Activated T-cell treated with anti-CD3 and anti-CD28 coated beads, Interleukin-2, amount 50 U/mL, for 72 hours (primary cell): Measurements from ENCODE around the gene ZNF106. TPM values are rescaled to one million over a fixed set of nuclear protein-coding genes. Genes with fewer than 3 reads are reported as not detected.

Experiments
- ATAC-seq, 2 donors: fragments of 150-1000 bp; cut with Tn5 transposase; replicated peaks in 1 of 2; 2 replicates each; pipeline ENCODE4 v1.10.0; 2021; ENCODE audit warnings: moderate library complexity in 2 of 2, mild to moderate bottlenecking in 1 of 2
- DNase-seq, 2 donors: peaks; one replicate each; pipeline ENCODE4 v3.0.0; 2021 to 2022; ENCODE audit warnings: mixed read lengths in 1 of 2
- H3K27ac Mint-ChIP-seq: one replicate; pipeline ENCODE4 v1.8.0; 2022; ENCODE audit warnings: mild to moderate bottlenecking, moderate library complexity, mixed read lengths
- H3K27me3 Mint-ChIP-seq: one replicate; pipeline ENCODE4 v1.8.0; 2022; ENCODE audit warnings: low read depth, mixed read lengths
- H3K36me3 Mint-ChIP-seq, 2 donors: one replicate each; pipeline ENCODE4 v1.8.0; 2022; ENCODE audit warnings: mixed read lengths in 2 of 2, mild to moderate bottlenecking in 1 of 2; ENCODE audit not compliant: insufficient read depth in 2 of 2
- H3K4me1 Mint-ChIP-seq: one replicate; pipeline ENCODE4 v1.8.0; 2022; ENCODE audit warnings: low read depth, mixed read lengths
- H3K4me3 Mint-ChIP-seq, 2 donors: one replicate each; pipeline ENCODE4 v1.8.0; 2022; ENCODE audit warnings: mild to moderate bottlenecking in 2 of 2, mixed read lengths in 2 of 2, moderate library complexity in 2 of 2
- H3K9me3 Mint-ChIP-seq, 2 donors: one replicate each; pipeline ENCODE4 v1.8.0; 2022; ENCODE audit warnings: mixed read lengths in 2 of 2
- total RNA-seq, 2 donors: library from RNA; stranded (reverse); gene quantifications; one replicate each; pipeline ENCODE4 v1.2.3, GENCODE V29; 2022

The ZNF106 gene
- total RNA-seq, 2 donors from 2014 or later: 51.1 to 66.2 TPM

- Mint-ChIP-seq H3K4me3 (no peak overlapping the region), H3K36me3 (no peaks in the 10 kb centered on the region), H3K27me3 (no peaks in the 10 kb centered on the region), H3K9me3 (no peaks in the 10 kb centered on the region), H3K27ac (no peak overlapping the region), H3K4me1 (no peaks in the 10 kb centered on the region)
- ATAC-seq (no peak), DNase-seq (no peak)
These were observed 123.9 kb downstream of the ZNF106 start for GRCh38 chr15:42367041-42367440.

GRCh38 chr15:42365921-42366550 lies 124.9 kb downstream of the ZNF106 start:
- no peaks in the 10 kb centered on the region for H3K27me3 Mint-ChIP-seq
- H3K4me1 Mint-ChIP-seq: no peaks in the 10 kb centered on the region
- H3K27ac Mint-ChIP-seq: no peak overlapping the region
- DNase-seq (no peak), ATAC-seq (no peak)
- no peaks in the 10 kb centered on the region for H3K36me3 Mint-ChIP-seq
- no peak overlapping the region for H3K4me3 Mint-ChIP-seq
- no peaks in the 10 kb centered on the region for H3K9me3 Mint-ChIP-seq

GRCh38 chr15:42364529-42364928 lies 126.4 kb downstream of the ZNF106 start:
- H3K4me1 Mint-ChIP-seq: no peaks in the 10 kb centered on the region
- H3K27ac Mint-ChIP-seq: no peak overlapping the region
- DNase-seq (no peak), ATAC-seq (no peak)
- no peaks in the 10 kb centered on the region for H3K9me3 Mint-ChIP-seq
- H3K36me3 Mint-ChIP-seq: no peaks in the 10 kb centered on the region
- no peak overlapping the region for H3K4me3 Mint-ChIP-seq
- H3K27me3 Mint-ChIP-seq: no peaks in the 10 kb centered on the region

- Mint-ChIP-seq H3K27me3 (no peaks in the 10 kb centered on the region), H3K9me3 (no peaks in the 10 kb centered on the region), H3K4me1 (no peaks in the 10 kb centered on the region), H3K4me3 (no peak overlapping the region), H3K27ac (no peak overlapping the region), H3K36me3 (no peaks in the 10 kb centered on the region)
- DNase-seq (no peak), ATAC-seq (no peak)
These were observed 127.0 kb downstream of the ZNF106 start for GRCh38 chr15:42363942-42364341.

GRCh38 chr15:42363487-42363886 lies 127.5 kb downstream of the ZNF106 start:
- Mint-ChIP-seq H3K4me1 (no peaks in the 10 kb centered on the region), H3K27ac (no peak overlapping the region), H3K4me3 (no peak overlapping the region), H3K36me3 (no peaks in the 10 kb centered on the region), H3K27me3 (no peaks in the 10 kb centered on the region), H3K9me3 (no peaks in the 10 kb centered on the region)
- no peak for DNase-seq
- ATAC-seq: no peak

Other genes starting within 250 kb of the ZNF106 start
- gene GANC, start 217.9 kb downstream of the ZNF106 start, total RNA-seq: 10 to 100 TPM; 27.3 to 34.1 TPM
- 10 to 100 TPM; 40.6 to 42.5 TPM for gene TMEM87A, start 217.7 kb downstream of the ZNF106 start, total RNA-seq
- 1 to 10 TPM; 9.0 to 9.2 TPM for gene CAPN3, start 131.6 kb downstream of the ZNF106 start, total RNA-seq
- gene SNAP23, start 4.5 kb upstream of the ZNF106 start, total RNA-seq: 10 to 100 TPM; 72.0 to 79.7 TPM
- gene LRRC57, start 57.7 kb upstream of the ZNF106 start, total RNA-seq: 10 to 100 TPM; 26.2 to 29.3 TPM
- gene HAUS2, start 57.7 kb upstream of the ZNF106 start, total RNA-seq: 10 to 100 TPM; 32.1 to 43.6 TPM
- gene STARD9, start 84.5 kb upstream of the ZNF106 start, total RNA-seq: 1 to 10 TPM; 5.1 to 6.3 TPM
- 10 to 100 TPM; 18.2 to 26.0 TPM for gene CDAN1, start 246.0 kb upstream of the ZNF106 start, total RNA-seq